Esophagus muscularis mucosa (tissue), 4 donors: ENCODE measurements around the gene CTPS2.

Experiments
- EP300 ChIP-seq: sonication (generic); formaldehyde crosslinking; IDR thresholded peaks from one replicate; pipeline ENCODE4 v1.6.1; 2017; ENCODE audit warnings: antibody characterized with exemption
- POLR2A ChIP-seq: fragments of 450-650 bp; IDR thresholded peaks from one replicate; pipeline ENCODE4 v1.6.1; 2017; ENCODE audit warnings: antibody characterized with exemption, moderate library complexity, mild to moderate bottlenecking, low read depth
- POLR2AphosphoS5 ChIP-seq, 2 donors: sonication (generic); formaldehyde crosslinking; IDR thresholded peaks; one replicate each; pipeline ENCODE4 v1.6.1; 2017; ENCODE audit warnings: antibody characterized with exemption in 2 of 2
- TF ChIP-seq, protein P1 (sequence below), 3 experiments: fragments of 200-600 bp in 2 of 3; fragments of 450-650 bp in 1 of 3; sonication (generic) in 2 of 3; IDR thresholded peaks; one replicate each; pipeline ENCODE4 v1.5.1; 2017 to 2019; ENCODE audit warnings: antibody characterized with exemption in 3 of 3, mild to moderate bottlenecking in 2 of 3, moderate library complexity in 1 of 3

DNA sequence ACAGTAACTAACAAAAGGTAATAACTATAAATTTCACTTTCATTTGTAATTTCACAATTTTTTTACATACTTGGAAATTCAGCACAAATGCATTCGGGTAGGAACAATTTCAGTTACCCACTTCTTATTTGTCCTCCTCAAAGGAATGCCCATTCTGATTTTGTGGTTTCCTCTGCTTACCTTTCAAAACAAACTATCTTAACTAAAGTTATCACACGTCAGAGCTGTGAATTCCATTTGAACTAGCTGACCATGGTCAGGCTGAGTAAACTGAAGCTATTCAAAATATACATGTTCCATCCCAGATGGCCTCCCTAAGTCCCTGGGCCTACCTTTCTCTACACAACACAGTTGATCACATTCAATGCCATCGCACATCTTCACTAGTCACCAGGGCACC lies 4.5 kb downstream of the CTPS2 start:
- TF ChIP-seq, protein P1, sequence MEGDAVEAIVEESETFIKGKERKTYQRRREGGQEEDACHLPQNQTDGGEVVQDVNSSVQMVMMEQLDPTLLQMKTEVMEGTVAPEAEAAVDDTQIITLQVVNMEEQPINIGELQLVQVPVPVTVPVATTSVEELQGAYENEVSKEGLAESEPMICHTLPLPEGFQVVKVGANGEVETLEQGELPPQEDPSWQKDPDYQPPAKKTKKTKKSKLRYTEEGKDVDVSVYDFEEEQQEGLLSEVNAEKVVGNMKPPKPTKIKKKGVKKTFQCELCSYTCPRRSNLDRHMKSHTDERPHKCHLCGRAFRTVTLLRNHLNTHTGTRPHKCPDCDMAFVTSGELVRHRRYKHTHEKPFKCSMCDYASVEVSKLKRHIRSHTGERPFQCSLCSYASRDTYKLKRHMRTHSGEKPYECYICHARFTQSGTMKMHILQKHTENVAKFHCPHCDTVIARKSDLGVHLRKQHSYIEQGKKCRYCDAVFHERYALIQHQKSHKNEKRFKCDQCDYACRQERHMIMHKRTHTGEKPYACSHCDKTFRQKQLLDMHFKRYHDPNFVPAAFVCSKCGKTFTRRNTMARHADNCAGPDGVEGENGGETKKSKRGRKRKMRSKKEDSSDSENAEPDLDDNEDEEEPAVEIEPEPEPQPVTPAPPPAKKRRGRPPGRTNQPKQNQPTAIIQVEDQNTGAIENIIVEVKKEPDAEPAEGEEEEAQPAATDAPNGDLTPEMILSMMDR (IDR thresholded peaks at IDR 0.05): no peak
- TF ChIP-seq POLR2AphosphoS5 (IDR thresholded peaks at IDR 0.05) (no peak), EP300 (no peak), POLR2A (no peak)
